C4-2B (cell line): Measurements from ENCODE around the gene CSTPP1.

Experiments
- H3K27ac ChIP-seq: fragments of 450-650 bp; 2 replicates; pipeline ENCODE4 v1.5.1; 2017
- CTCF ChIP-seq: fragments of 450-650 bp; conservative IDR thresholded peaks from 2 replicates; pipeline ENCODE4 v1.5.1; 2017; ENCODE audit warnings: mild to moderate bottlenecking
- ZFX ChIP-seq: fragments of 450-650 bp; IDR thresholded peaks from 2 replicates; pipeline ENCODE4 v1.6.1; 2017

The CSTPP1 gene

GRCh38 chr11:47157805-47158204 is 221.2 kb downstream of the CSTPP1 start:
- H3K27ac ChIP-seq: no peak overlapping the region
- no peak for TF ChIP-seq ZFX
- no peak for TF ChIP-seq CTCF

GRCh38 chr11:47158242-47158641 is 221.7 kb downstream of the CSTPP1 start:
- TF ChIP-seq ZFX (no peak), CTCF (no peak)
- H3K27ac ChIP-seq: no peak overlapping the region

- no peak for TF ChIP-seq CTCF
These were observed 224.2 kb downstream of the CSTPP1 start for GRCh38 chr11:47160753-47161133.

GRCh38 chr11:47161134-47161854 is 224.7 kb downstream of the CSTPP1 start:
- TF ChIP-seq ZFX (no peak), CTCF (peak; percentile 92)
- H3K27ac ChIP-seq: no peak overlapping the region

More at GRCh38 chr11:47160753-47161133, 224.2 kb downstream of the CSTPP1 start:
- H3K27ac ChIP-seq: no peak overlapping the region

GRCh38 chr11:47161890-47162289 is 225.3 kb downstream of the CSTPP1 start:
- no peak overlapping the region for H3K27ac ChIP-seq
- TF ChIP-seq ZFX (no peak), CTCF (no peak)

- TF ChIP-seq CTCF: no peak
- no peak for TF ChIP-seq ZFX
- H3K27ac ChIP-seq: no peak overlapping the region
These were observed 225.9 kb downstream of the CSTPP1 start for GRCh38 chr11:47162426-47162825.

GRCh38 chr11:47163193-47163592 is 226.6 kb downstream of the CSTPP1 start:
- no peak overlapping the region for H3K27ac ChIP-seq
- TF ChIP-seq ZFX (no peak), CTCF (no peak)
